ENCODE results near the gene JAKMIP1. TPM values are rescaled to one million over a fixed set of nuclear protein-coding genes. Genes with fewer than 3 reads are reported as not detected.

The JAKMIP1 gene
- total RNA-seq, 1 donor from 2014 or later, result 5.5 TPM

GRCh38 chr4:6013564-6013963 lies 186.8 kb downstream of the JAKMIP1 start:
- Histone ChIP-seq H3K27me3 (peaks cover 22% of the 10 kb centered on the region), H3F3A (ENCODE audit: low read depth) (peaks cover 2% of the 10 kb centered on the region), H3K4me3 (no peak overlapping the region), H3K4me2 (no peak overlapping the region), H3K27ac (no peak overlapping the region), H3K4me1 (no peaks in the 10 kb centered on the region), H3K79me2 (ENCODE audit: low read depth) (no peaks in the 10 kb centered on the region), H3K36me3 (no peaks in the 10 kb centered on the region), H4K20me1 (ENCODE audit: low read depth) (no peaks in the 10 kb centered on the region), H2AFZ (replicated peaks) (no peak overlapping the region), H3K9me3 (ENCODE audit: low read depth) (no peaks in the 10 kb centered on the region), H3K9ac (no peak overlapping the region)
- peaks cover 18% of the 10 kb centered on the region for H3K27me3 Mint-ChIP-seq (ENCODE audit: insufficient read depth, low read depth)
- H3K4me3 Mint-ChIP-seq, result no peak overlapping the region
- peaks cover 5% of the 10 kb centered on the region for H3K4me1 Mint-ChIP-seq
- DNase-seq (ENCODE audit: low spot score), result no peak
- TF ChIP-seq EZH2phosphoT487 (IDR thresholded peaks at IDR 0.05), result no peak
- TF ChIP-seq CTCF (IDR thresholded peaks at IDR 0.05), result no peak
- no peak for TF ChIP-seq EZH2 (IDR thresholded peaks at IDR 0.05)
- H3K36me3 Mint-ChIP-seq, result no peaks in the 10 kb centered on the region
- H3K27ac Mint-ChIP-seq, result no peak overlapping the region
- no peaks in the 10 kb centered on the region for H3K9me3 Mint-ChIP-seq

GRCh38 chr4:6012200-6012599 lies 188.1 kb downstream of the JAKMIP1 start:
- Histone ChIP-seq H4K20me1 (ENCODE audit: low read depth) (no peaks in the 10 kb centered on the region), H3K79me2 (ENCODE audit: low read depth) (no peaks in the 10 kb centered on the region), H3K27me3 (peaks cover 36% of the 10 kb centered on the region), H3K36me3 (no peaks in the 10 kb centered on the region), H3K4me2 (no peak overlapping the region), H3K4me3 (no peak overlapping the region), H3F3A (ENCODE audit: low read depth) (peaks cover 5% of the 10 kb centered on the region), H3K9ac (no peak overlapping the region), H3K27ac (no peak overlapping the region), H3K4me1 (no peaks in the 10 kb centered on the region), H3K9me3 (ENCODE audit: low read depth) (no peaks in the 10 kb centered on the region), H2AFZ (replicated peaks) (no peak overlapping the region)
- no peak for TF ChIP-seq CTCF (IDR thresholded peaks at IDR 0.05)
- no peak for TF ChIP-seq EZH2phosphoT487 (IDR thresholded peaks at IDR 0.05)
- no peak for TF ChIP-seq EZH2 (IDR thresholded peaks at IDR 0.05)
- Mint-ChIP-seq H3K4me3 (no peak overlapping the region), H3K36me3 (no peaks in the 10 kb centered on the region), H3K4me1 (peaks cover 5% of the 10 kb centered on the region), H3K27ac (no peak overlapping the region), H3K9me3 (no peaks in the 10 kb centered on the region), H3K27me3 (ENCODE audit: insufficient read depth, low read depth) (peaks cover 19% of the 10 kb centered on the region)
- DNase-seq (ENCODE audit: low spot score), result no peak

GRCh38 chr4:6011686-6012085 lies 188.7 kb downstream of the JAKMIP1 start:
- H3F3A ChIP-seq (ENCODE audit: low read depth), result peaks cover 5% of the 10 kb centered on the region
- H3K27me3 Mint-ChIP-seq (ENCODE audit: insufficient read depth, low read depth), result peaks cover 24% of the 10 kb centered on the region
- no peaks in the 10 kb centered on the region for H3K79me2 ChIP-seq (ENCODE audit: low read depth)
- DNase-seq (ENCODE audit: low spot score), result no peak
- H3K4me2 ChIP-seq, result no peak overlapping the region
- no peak overlapping the region for H3K9ac ChIP-seq
- H3K9me3 Mint-ChIP-seq, result no peaks in the 10 kb centered on the region
- TF ChIP-seq CTCF (IDR thresholded peaks at IDR 0.05), result no peak
- no peak overlapping the region for H2AFZ ChIP-seq (replicated peaks)
- H3K9me3 ChIP-seq (ENCODE audit: low read depth), result no peaks in the 10 kb centered on the region
- no peaks in the 10 kb centered on the region for H4K20me1 ChIP-seq (ENCODE audit: low read depth)
- H3K4me1 Mint-ChIP-seq, result peaks cover 3% of the 10 kb centered on the region
- no peaks in the 10 kb centered on the region for H3K36me3 ChIP-seq
- no peaks in the 10 kb centered on the region for H3K36me3 Mint-ChIP-seq
- no peak overlapping the region for H3K27ac ChIP-seq
- H3K27ac Mint-ChIP-seq, result no peak overlapping the region
- no peaks in the 10 kb centered on the region for H3K4me1 ChIP-seq
- H3K27me3 ChIP-seq, result peaks cover 41% of the 10 kb centered on the region
- no peak overlapping the region for H3K4me3 ChIP-seq
- no peak overlapping the region for H3K4me3 Mint-ChIP-seq

GRCh38 chr4:6011271-6011671 lies 189.1 kb downstream of the JAKMIP1 start:
- H3K9me3 ChIP-seq (ENCODE audit: low read depth), result no peaks in the 10 kb centered on the region
- no peak for DNase-seq (ENCODE audit: low spot score)
- H3K9me3 Mint-ChIP-seq, result no peaks in the 10 kb centered on the region
- H3K4me1 Mint-ChIP-seq, result no peaks in the 10 kb centered on the region
- H3K27ac Mint-ChIP-seq, result peak overlapping the region; percentile 8
- no peak overlapping the region for H3K9ac ChIP-seq
- peaks cover 45% of the 10 kb centered on the region for H3K27me3 ChIP-seq
- H4K20me1 ChIP-seq (ENCODE audit: low read depth), result no peaks in the 10 kb centered on the region
- H3K27ac ChIP-seq, result no peak overlapping the region
- peaks cover 5% of the 10 kb centered on the region for H3F3A ChIP-seq (ENCODE audit: low read depth)
- no peaks in the 10 kb centered on the region for H3K4me1 ChIP-seq
- H3K79me2 ChIP-seq (ENCODE audit: low read depth), result no peaks in the 10 kb centered on the region
- no peaks in the 10 kb centered on the region for H3K36me3 ChIP-seq
- H3K4me3 ChIP-seq, result no peak overlapping the region
- H2AFZ ChIP-seq (replicated peaks), result no peak overlapping the region
- H3K36me3 Mint-ChIP-seq, result no peaks in the 10 kb centered on the region
- no peak overlapping the region for H3K4me3 Mint-ChIP-seq
- TF ChIP-seq EZH2 (IDR thresholded peaks at IDR 0.05) (no peak), CTCF (IDR thresholded peaks at IDR 0.05) (no peak), EZH2phosphoT487 (IDR thresholded peaks at IDR 0.05) (no peak)
- H3K27me3 Mint-ChIP-seq (ENCODE audit: insufficient read depth, low read depth), result peaks cover 27% of the 10 kb centered on the region
- no peak overlapping the region for H3K4me2 ChIP-seq

Measured in neural progenitor cell (in vitro differentiated cells).